Measurements from ENCODE around the gene ATXN7L1.

ATXN7L1 gene

GRCh38 chr7:105775580-105775979 lies 100.8 kb downstream of the ATXN7L1 start:
- no peak for DNase-seq

- no peak for DNase-seq
Observed at GRCh38 chr7:105773030-105773460, 103.4 kb downstream of the ATXN7L1 start.

- DNase-seq = peak; percentile 44
Observed at GRCh38 chr7:105769901-105770628, 106.3 kb downstream of the ATXN7L1 start.

DNA sequence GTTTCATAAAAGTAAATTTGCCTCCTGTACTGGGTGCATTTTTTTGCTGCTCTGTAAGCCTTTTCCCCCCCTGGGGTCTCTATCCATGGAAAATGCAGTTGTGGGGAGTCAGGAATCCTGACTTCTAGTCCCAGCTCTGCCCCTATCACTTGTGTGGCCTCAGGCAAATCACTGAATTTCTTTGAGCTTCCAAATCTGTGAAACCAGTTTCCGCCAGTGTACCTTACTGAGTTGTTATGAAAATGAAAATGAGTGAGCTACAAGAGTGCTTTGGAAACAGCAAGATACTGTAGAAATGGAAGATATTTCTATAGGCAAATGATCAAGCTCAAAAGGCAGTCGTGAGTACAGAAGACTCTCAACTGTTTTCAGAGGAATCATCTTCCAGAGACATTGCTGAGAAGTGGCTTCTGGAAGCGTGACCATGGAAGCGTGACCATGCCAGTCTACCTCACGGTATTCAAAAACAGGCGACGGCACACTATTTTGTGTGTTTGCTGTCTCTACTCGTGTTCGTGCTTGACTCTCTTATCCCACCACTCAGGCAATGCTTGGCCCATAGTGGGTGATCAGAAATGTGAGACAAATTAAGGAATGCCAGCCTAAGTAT lies 107.4 kb downstream of the ATXN7L1 start:
- no peak for DNase-seq

DNA sequence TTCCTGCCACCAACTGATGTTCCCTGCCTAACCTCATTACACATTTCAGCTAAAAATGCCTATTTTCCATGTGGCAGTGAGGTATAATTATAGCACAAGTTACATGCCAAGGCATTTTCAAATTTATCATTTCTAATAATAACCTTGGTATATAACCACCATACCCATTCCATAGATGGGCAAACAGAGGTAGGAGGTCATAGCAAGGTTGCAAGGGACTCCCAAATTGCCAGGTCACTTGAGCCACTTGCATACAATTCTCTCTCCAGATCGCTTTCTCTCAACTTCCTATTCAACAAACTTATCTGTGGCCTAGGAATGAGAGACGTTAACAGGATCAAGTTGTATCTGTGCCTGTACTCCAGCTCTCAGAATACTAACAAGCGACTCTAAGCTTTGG lies 108.3 kb downstream of the ATXN7L1 start:
- DNase-seq = no peak

GRCh38 chr7:105766421-105767073 lies 109.9 kb downstream of the ATXN7L1 start:
- DNase-seq = no peak

- DNase-seq = no peak
Observed at GRCh38 chr7:105765846-105766245, 110.6 kb downstream of the ATXN7L1 start.

DNA sequence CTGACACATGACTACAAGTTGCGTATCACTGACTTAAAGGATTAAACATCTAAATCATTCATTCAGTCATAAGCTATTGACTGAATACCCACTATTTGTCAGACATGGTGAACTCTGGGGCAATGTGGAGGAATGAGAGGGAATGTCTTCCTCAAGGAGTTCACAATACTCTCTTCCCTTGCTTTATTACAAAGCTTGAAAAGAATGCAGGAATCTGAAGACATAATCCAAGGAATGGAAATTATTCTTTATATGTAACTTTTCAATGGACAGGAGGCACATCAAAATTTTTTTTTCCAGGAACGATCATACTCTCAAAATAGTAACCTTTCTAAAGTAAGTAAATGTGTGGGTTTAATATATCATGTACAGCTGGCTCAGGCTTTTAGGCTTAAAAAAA lies 111.9 kb downstream of the ATXN7L1 start:
- no peak for DNase-seq

GRCh38 chr7:105760551-105761447 lies 115.6 kb downstream of the ATXN7L1 start:
- DNase-seq = peak; percentile 43

DNA sequence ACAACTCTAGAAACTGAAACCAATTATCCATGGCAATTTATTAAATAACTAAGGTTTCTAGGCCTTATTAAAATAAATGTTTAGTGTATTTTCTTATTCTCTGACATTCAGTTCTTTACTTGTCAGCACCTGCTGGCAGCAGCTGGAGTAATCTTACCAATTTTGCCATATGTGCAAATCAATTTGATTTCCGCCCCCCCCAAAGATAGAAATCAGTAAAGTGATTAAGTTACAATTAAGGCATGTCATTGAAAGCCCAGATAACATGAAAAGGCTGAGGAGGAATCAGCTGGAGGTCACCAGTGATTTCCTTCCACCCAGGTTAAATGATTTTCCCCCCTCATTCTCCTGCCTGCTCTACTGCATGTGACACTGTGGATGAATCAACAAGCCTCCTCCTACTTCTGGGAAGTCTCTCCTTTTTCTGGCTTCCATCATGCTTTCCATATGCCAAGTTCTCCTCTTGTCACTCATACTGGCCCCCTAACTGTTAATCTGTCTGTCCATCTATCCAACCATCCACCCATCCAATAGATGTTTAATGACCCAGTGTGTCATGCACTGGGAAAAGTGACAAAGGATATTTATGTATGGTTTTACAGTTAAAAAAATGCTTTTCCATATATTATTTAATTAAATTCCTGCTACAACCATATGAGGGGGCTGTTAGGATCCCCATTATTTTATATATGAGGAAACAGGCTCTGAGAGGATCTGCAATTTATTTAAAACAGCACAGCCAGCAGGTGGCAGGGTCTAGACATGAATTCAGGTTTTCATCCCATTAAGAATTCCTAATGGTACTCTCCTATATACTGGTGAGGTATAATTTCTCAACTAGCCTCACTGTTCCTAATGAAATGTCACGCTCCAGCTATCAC lies 116.5 kb downstream of the ATXN7L1 start:
- DNase-seq = peak; percentile 79

GRCh38 chr7:105756367-105756766 lies 120.0 kb downstream of the ATXN7L1 start:
- no peak for DNase-seq

DNA sequence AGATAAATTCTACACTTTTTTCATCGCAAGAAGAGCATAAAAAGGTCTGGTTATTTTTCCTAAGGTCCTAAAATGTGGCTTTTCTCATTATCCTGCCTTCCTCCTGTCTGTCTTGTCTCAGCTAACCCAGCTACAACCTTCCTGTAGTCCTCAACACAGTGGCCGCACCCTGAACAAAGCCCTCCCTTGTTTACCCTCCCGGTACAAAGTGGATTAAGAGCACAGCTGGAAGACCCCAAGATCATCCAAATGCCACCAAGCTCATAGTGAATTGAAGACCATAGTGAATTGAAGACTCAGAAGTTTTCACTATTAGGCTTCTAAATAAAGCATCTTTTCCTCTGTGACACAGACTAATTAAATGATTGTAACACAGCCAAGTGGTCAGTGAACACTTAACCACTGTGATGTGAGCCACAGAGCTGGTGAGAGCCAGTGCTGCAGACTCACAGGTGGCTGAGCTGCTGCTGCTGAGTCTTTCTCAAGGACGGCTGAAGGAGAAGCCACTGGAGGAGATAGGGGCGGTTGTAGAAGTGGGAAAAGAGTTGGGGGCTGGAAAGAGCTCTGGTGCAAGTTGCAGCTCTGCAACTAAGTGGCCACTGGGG lies 123.6 kb downstream of the ATXN7L1 start:
- no peak for DNase-seq

DNA sequence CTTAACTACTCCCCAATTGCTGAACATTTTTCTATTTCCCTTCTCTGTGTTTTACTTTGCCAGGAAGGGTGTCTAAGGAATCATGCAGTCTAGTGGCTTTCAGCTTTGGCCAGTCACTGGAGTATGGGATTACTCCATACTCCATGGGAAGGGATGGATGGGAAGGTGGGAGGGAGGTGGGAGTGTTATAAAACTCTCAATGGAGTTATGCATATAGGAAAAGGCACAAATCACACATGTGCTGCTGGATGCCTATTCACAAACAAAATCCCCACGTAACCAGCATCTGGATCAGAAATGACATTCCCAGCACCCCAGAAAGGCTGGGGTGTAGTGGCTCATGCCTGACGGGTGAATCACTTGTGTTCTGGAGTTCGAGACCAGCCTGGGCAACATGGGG lies 125.3 kb downstream of the ATXN7L1 start:
- no peak for DNase-seq

GRCh38 chr7:105748701-105749100 lies 127.7 kb downstream of the ATXN7L1 start:
- no peak for DNase-seq

GRCh38 chr7:105745681-105746330 lies 130.6 kb downstream of the ATXN7L1 start:
- DNase-seq = no peak

- DNase-seq = no peak
Observed at GRCh38 chr7:105744258-105744657, 132.1 kb downstream of the ATXN7L1 start.

DNA sequence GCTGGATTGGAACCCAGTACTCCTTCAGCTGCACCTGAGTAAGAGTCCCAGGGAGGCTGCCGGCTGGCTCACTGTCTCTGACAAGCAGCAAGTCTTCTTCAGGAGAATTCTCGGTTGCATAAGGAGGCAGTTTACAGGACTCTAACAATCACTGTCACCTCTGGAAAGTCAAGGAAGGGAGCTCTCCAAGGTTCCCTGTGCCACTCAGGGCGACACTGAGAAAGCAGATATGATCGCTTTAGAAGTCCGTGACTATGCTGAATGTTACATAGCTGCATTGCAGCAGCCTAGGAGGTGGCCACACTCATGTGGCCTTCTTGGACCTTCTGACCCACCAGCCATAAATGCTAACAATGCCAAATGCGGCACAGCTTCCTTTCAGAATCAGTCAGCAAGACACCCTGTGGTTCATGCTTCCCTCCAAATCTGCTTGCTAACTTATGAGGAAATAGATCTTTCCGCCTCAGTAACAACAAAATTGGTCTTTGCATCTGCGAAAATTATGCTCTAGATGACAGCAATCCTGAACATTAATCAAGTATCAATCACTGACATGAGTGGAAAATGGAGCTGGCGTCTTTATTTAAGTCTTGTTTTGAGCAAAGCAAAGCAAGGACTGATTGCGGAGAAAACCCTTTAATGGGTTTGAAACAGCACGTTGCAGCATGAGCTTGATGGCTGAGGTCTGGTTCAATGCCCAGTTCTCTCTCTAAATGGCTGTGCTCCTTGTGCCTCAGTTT lies 132.9 kb downstream of the ATXN7L1 start:
- no peak for DNase-seq

DNA sequence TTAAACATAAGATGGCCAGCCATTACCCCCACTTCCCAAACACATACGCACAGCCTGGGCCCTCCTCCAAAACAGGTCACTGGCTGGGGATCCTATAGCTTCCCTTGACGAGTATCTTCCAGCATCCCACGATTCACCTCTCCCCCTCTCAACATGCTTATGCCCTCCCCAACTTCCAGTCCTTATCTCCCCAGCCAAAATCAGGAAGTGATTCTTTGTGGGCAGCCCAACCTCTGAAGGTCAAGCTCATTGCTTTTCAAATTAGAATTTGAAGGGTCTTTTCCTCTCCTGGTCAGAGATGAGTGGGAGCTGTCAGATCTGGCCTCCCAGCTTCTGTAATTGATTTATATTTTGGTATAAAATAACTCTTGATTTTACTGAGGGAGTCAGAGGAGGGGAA lies 133.6 kb downstream of the ATXN7L1 start:
- no peak for DNase-seq

GRCh38 chr7:105741982-105742381 lies 134.4 kb downstream of the ATXN7L1 start:
- DNase-seq = no peak

DNA sequence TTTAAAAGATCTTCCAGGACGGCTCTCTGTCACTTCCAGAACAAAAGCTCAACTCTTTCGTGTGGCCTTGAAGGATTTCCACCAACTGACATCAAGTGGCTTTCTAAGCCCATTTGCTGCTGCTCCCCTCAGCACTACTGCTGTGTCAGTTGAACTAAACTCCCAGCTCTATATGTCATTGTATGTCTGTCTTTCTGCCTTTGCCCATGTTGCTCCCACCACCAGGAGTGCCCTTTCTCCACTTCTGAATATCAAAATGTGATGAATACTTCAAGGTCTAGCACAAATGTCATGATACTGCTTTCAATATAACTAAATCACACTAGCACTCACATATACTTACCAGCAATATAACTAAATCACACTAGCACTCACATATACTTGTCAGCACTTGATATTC lies 138.3 kb downstream of the ATXN7L1 start:
- peak; percentile 23 for DNase-seq
